Uterus (tissue), 2 donors: Measurements from ENCODE around the gene GNB2.

Experiments used
- POLR2A ChIP-seq, 2 donors: fragments of 450-650 bp; IDR thresholded peaks; one replicate each; pipeline ENCODE4 v1.6.1; 2016; ENCODE audit warnings: antibody characterized with exemption in 2 of 2, mild to moderate bottlenecking in 1 of 2, moderate library complexity in 1 of 2
- TF ChIP-seq, protein P1 (sequence below), 4 experiments: fragments of 200-600 bp in 2 of 4; fragments of 450-650 bp in 2 of 4; sonication (generic) in 2 of 4; IDR thresholded peaks; one replicate each; pipeline ENCODE4 v1.5.1; 2016 to 2019; ENCODE audit warnings: antibody characterized with exemption in 4 of 4, mild to moderate bottlenecking in 2 of 4, moderate library complexity in 1 of 4

GRCh38 chr7:100720279-100720670 is 46.7 kb downstream of the GNB2 start, which contains the start of gene EPO:
- TF ChIP-seq, protein P1, sequence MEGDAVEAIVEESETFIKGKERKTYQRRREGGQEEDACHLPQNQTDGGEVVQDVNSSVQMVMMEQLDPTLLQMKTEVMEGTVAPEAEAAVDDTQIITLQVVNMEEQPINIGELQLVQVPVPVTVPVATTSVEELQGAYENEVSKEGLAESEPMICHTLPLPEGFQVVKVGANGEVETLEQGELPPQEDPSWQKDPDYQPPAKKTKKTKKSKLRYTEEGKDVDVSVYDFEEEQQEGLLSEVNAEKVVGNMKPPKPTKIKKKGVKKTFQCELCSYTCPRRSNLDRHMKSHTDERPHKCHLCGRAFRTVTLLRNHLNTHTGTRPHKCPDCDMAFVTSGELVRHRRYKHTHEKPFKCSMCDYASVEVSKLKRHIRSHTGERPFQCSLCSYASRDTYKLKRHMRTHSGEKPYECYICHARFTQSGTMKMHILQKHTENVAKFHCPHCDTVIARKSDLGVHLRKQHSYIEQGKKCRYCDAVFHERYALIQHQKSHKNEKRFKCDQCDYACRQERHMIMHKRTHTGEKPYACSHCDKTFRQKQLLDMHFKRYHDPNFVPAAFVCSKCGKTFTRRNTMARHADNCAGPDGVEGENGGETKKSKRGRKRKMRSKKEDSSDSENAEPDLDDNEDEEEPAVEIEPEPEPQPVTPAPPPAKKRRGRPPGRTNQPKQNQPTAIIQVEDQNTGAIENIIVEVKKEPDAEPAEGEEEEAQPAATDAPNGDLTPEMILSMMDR (IDR thresholded peaks at IDR 0.05), result no peak
- no peak for TF ChIP-seq POLR2A (IDR thresholded peaks at IDR 0.05)
